Measurements from ENCODE around the gene PPP6R3.
"Not testable (repeated sequence)": the region's sequence is repeated elsewhere in the genome, so short reads cannot be mapped to it uniquely, and the experiment has no call there.

The PPP6R3 gene

GRCh38 chr11:68532727-68533369, 72.3 kb downstream of the PPP6R3 start:
- H3K27ac Mint-ChIP-seq, result no peak overlapping the region
- no peak for ATAC-seq
- no peak overlapping the region for H3K4me3 Mint-ChIP-seq
- H3K4me1 Mint-ChIP-seq, result peaks cover 48% of the 10 kb centered on the region
- no peaks in the 10 kb centered on the region for H3K27me3 Mint-ChIP-seq
- H3K36me3 Mint-ChIP-seq, result peaks cover 30% of the 10 kb centered on the region
- H3K9me3 Mint-ChIP-seq, result no peaks in the 10 kb centered on the region

DNA sequence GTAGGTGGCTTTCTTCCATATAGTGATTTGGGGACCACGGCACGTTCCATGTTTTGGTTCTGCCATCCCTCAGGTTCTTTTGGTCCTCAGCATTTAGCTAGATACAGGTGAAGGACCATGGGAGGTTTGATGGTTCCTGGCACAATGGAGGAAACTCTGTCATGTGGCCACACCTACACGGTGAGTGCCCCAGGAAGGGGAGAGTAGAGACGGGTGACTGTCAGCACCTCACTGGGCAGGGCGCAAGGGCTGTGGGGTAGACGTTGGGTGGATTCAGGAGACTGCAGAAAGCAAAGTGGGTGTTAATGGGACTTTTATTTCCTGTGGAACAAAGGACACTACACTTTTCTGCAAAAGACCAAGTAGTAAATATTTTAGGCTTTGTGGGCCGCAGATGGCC, 73.4 kb downstream of the PPP6R3 start:
- ATAC-seq, result no peak

GRCh38 chr11:68535098-68535497, 74.5 kb downstream of the PPP6R3 start:
- peaks cover 42% of the 10 kb centered on the region for H3K4me1 Mint-ChIP-seq
- H3K9me3 Mint-ChIP-seq, result no peaks in the 10 kb centered on the region
- H3K4me3 Mint-ChIP-seq, result no peak overlapping the region
- H3K36me3 Mint-ChIP-seq, result peaks cover 41% of the 10 kb centered on the region
- H3K27me3 Mint-ChIP-seq, result no peaks in the 10 kb centered on the region
- H3K27ac Mint-ChIP-seq, result peak overlapping the region; percentile 48
- ATAC-seq, result no peak

More for the DNA sequence above, 73.4 kb downstream of the PPP6R3 start:
- peaks cover 38% of the 10 kb centered on the region for H3K4me1 Mint-ChIP-seq
- H3K9me3 Mint-ChIP-seq, result no peaks in the 10 kb centered on the region
- no peak overlapping the region for H3K27ac Mint-ChIP-seq
- peaks cover 39% of the 10 kb centered on the region for H3K36me3 Mint-ChIP-seq
- no peak overlapping the region for H3K4me3 Mint-ChIP-seq
- no peaks in the 10 kb centered on the region for H3K27me3 Mint-ChIP-seq

GRCh38 chr11:68536706-68537105, 76.2 kb downstream of the PPP6R3 start:
- no peaks in the 10 kb centered on the region for H3K9me3 Mint-ChIP-seq
- peaks cover 53% of the 10 kb centered on the region for H3K36me3 Mint-ChIP-seq
- peaks cover 50% of the 10 kb centered on the region for H3K4me1 Mint-ChIP-seq
- H3K4me3 Mint-ChIP-seq, result no peak overlapping the region
- H3K27me3 Mint-ChIP-seq, result no peaks in the 10 kb centered on the region
- ATAC-seq, result no peak
- H3K27ac Mint-ChIP-seq, result peak overlapping the region; percentile 67

GRCh38 chr11:68538025-68538424, 77.5 kb downstream of the PPP6R3 start:
- peaks cover 54% of the 10 kb centered on the region for H3K4me1 Mint-ChIP-seq
- no peak overlapping the region for H3K4me3 Mint-ChIP-seq
- H3K27me3 Mint-ChIP-seq, result no peaks in the 10 kb centered on the region
- no peaks in the 10 kb centered on the region for H3K9me3 Mint-ChIP-seq
- no peak for ATAC-seq
- H3K36me3 Mint-ChIP-seq, result peaks cover 60% of the 10 kb centered on the region
- H3K27ac Mint-ChIP-seq, result no peak overlapping the region

DNA sequence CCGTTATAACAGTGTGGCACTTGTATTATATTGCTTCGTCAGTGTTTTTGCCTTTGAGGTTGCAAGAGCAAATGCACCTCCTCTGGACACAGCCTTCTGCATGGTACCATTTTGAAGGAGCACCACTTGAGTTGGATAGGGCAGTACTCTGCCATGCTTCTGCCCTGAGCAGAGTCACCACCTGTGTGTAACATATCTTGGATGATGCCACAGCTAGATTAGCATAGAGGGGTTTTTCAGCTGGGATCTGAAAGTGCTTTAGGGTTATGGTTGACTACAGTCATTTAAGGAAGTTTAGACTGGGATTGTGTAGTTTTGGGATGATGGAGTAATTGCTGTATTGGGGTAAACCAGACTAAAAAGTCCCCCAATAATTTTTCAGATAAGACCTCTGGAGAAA, 78.8 kb downstream of the PPP6R3 start:
- no peak for ATAC-seq
- Mint-ChIP-seq H3K27me3 (no peaks in the 10 kb centered on the region), H3K36me3 (peaks cover 69% of the 10 kb centered on the region), H3K9me3 (no peaks in the 10 kb centered on the region), H3K4me1 (peaks cover 54% of the 10 kb centered on the region), H3K27ac (peak overlapping the region; percentile 31), H3K4me3 (no peak overlapping the region)

- Mint-ChIP-seq H3K36me3 (peaks cover 67% of the 10 kb centered on the region), H3K4me1 (peaks cover 47% of the 10 kb centered on the region), H3K27ac (peak overlapping the region; percentile 31)
- H3K9me3 Mint-ChIP-seq, ATAC-seq, H3K27me3 Mint-ChIP-seq, H3K4me3 Mint-ChIP-seq: not testable (repeated sequence)
Measured at GRCh38 chr11:68540504-68540903, 80.0 kb downstream of the PPP6R3 start.

DNA sequence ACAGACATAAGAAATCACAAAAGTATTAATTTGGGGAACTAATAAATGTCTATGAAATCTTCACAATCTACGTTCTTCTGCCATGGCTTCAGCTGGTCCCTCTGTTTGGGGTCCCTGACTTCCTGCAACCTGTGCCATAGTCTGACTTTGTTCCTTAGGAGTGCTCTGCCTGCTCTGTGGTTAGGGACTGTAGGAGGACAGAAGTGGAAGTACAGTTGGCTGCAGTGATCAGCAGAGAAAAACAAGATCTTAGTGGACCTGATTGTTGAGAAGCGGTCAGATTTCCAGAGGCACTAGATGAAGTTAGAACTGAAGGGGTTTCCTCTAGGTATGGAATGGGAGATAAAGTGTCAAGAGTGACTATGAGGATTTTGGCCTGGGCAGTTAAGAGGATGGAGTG, 80.6 kb downstream of the PPP6R3 start:
- Mint-ChIP-seq H3K27ac (peak overlapping the region; percentile 13), H3K9me3 (no peaks in the 10 kb centered on the region), H3K27me3 (no peaks in the 10 kb centered on the region), H3K4me1 (peaks cover 43% of the 10 kb centered on the region), H3K4me3 (no peak overlapping the region), H3K36me3 (peaks cover 64% of the 10 kb centered on the region)
- ATAC-seq, result no peak

DNA sequence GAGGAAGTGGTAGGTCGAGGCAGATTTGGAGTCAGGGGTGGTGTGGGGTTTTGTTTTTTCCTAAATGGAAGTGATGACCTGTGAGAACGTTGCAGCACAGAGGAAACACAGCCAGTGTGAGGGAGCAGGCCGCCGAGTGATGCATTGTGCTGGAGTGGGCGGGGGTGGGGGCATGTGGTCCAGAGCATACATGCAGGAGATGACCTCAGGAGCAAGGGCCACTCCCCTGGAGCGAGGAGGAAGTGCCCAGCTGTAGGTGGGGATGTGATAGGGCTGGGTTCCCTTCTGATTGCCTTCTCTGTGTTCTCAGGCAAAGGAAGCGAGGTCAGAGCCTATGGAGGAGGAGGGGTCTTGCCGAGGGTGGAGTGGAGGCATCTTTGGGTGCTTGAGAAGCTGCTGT, 81.4 kb downstream of the PPP6R3 start:
- no peaks in the 10 kb centered on the region for H3K27me3 Mint-ChIP-seq
- ATAC-seq, result no peak
- H3K4me1 Mint-ChIP-seq, result peaks cover 36% of the 10 kb centered on the region
- no peak overlapping the region for H3K4me3 Mint-ChIP-seq
- peak overlapping the region; percentile 13 for H3K27ac Mint-ChIP-seq
- peaks cover 70% of the 10 kb centered on the region for H3K36me3 Mint-ChIP-seq
- H3K9me3 Mint-ChIP-seq, result no peaks in the 10 kb centered on the region

DNA sequence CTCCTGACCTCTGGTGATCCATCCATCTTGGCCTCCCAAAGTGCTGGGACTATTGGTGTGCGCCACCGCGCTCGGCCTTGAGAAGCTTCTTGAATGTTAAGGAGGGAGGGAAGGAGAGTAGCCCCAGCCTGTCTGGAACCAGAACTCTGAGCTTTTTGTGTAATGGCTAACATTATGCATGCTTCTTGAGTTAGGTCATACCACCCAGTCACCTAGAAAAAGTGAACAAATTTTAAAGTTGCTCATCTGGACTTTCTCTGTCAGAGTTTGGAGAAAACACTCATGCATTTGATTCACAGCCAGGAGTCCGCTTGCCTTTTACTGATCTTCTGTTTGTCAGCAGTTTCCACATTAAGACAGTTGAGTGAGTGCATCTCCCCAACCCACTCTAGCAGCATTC, 82.1 kb downstream of the PPP6R3 start:
- H3K36me3 Mint-ChIP-seq, result peaks cover 74% of the 10 kb centered on the region
- no peaks in the 10 kb centered on the region for H3K27me3 Mint-ChIP-seq
- no peaks in the 10 kb centered on the region for H3K9me3 Mint-ChIP-seq
- no peak for ATAC-seq
- H3K4me1 Mint-ChIP-seq, result peaks cover 38% of the 10 kb centered on the region
- H3K27ac Mint-ChIP-seq, result no peak overlapping the region
- no peak overlapping the region for H3K4me3 Mint-ChIP-seq

DNA sequence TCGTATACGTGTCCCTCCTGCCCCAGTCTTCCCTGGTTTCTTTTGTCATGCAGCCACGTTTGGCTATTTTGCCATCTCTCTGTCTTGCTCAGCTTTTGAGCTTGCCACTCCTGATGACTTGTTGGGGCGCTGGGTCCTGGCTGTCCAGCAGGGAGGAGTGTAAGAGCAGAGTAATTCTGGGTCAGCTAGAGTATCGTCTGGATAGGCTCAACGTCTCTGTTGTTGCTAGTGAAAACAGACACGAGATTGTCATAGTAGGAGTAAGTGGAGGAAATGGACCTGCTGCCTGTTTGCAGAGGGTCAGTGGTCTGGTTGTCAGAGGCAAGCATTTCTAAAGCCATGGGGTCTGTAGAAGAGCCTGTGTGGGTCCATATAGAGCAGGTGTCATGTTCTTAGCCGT, 83.0 kb downstream of the PPP6R3 start:
- no peak overlapping the region for H3K27ac Mint-ChIP-seq
- H3K4me3 Mint-ChIP-seq, result no peak overlapping the region
- H3K4me1 Mint-ChIP-seq, result peaks cover 48% of the 10 kb centered on the region
- peaks cover 74% of the 10 kb centered on the region for H3K36me3 Mint-ChIP-seq
- ATAC-seq, result no peak
- no peaks in the 10 kb centered on the region for H3K9me3 Mint-ChIP-seq
- no peaks in the 10 kb centered on the region for H3K27me3 Mint-ChIP-seq

GRCh38 chr11:68545347-68545746, 84.8 kb downstream of the PPP6R3 start:
- Mint-ChIP-seq H3K4me1 (peaks cover 53% of the 10 kb centered on the region), H3K27ac (no peak overlapping the region), H3K4me3 (no peak overlapping the region), H3K9me3 (no peaks in the 10 kb centered on the region), H3K27me3 (no peaks in the 10 kb centered on the region), H3K36me3 (peaks cover 76% of the 10 kb centered on the region)
- ATAC-seq, result no peak

DNA sequence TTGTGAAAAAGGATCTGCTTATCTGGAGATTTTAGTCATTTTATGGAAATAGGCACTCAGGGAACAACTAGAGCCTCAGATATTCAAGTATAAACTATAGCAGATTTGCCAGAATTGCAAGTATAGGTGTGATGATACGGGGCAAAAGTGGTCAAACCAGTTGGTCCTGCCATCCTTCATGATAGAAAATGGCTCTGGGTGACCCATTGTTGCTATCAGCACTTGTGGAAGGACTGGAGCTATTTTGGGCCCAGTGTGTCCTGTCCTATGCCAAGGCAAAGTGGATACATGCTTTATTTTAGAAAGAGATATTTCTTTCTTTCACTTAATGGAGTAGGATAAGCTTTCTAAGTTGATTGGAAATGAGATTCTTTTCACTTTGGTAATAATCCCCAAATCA, 85.2 kb downstream of the PPP6R3 start:
- Mint-ChIP-seq H3K36me3 (peaks cover 76% of the 10 kb centered on the region), H3K4me1 (peaks cover 53% of the 10 kb centered on the region), H3K9me3 (no peaks in the 10 kb centered on the region), H3K27me3 (no peaks in the 10 kb centered on the region), H3K27ac (no peak overlapping the region), H3K4me3 (no peak overlapping the region)
- no peak for ATAC-seq

GRCh38 chr11:68546555-68546954, 86.0 kb downstream of the PPP6R3 start:
- Mint-ChIP-seq H3K9me3 (no peaks in the 10 kb centered on the region), H3K27me3 (no peaks in the 10 kb centered on the region), H3K4me3 (no peak overlapping the region), H3K27ac (no peak overlapping the region), H3K36me3 (peaks cover 76% of the 10 kb centered on the region), H3K4me1 (peaks cover 50% of the 10 kb centered on the region)
- no peak for ATAC-seq

- no peaks in the 10 kb centered on the region for H3K27me3 Mint-ChIP-seq
- H3K9me3 Mint-ChIP-seq, result no peaks in the 10 kb centered on the region
- peaks cover 47% of the 10 kb centered on the region for H3K4me1 Mint-ChIP-seq
- peaks cover 79% of the 10 kb centered on the region for H3K36me3 Mint-ChIP-seq
- ATAC-seq, result no peak
- no peak overlapping the region for H3K4me3 Mint-ChIP-seq
- H3K27ac Mint-ChIP-seq, result peak overlapping the region; percentile 65
Measured at GRCh38 chr11:68549789-68550484, 89.4 kb downstream of the PPP6R3 start.

DNA sequence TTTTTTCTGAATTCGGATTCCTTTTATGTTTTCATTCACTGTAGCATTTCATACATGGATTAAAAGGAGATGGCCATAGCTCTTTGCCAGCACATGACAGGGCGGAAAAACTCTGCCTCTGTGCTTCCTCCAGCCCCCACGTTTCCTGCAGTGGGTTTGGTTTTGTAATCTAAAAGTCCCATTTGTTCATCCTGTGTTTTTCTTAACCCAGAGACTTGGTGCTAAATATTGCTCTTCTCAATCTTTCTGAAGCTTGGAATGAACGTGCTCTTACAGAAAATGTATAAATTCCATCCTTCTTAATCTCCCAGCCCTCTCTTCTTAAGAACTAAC, 89.9 kb downstream of the PPP6R3 start:
- peaks cover 47% of the 10 kb centered on the region for H3K4me1 Mint-ChIP-seq

More for the DNA sequence above, 89.9 kb downstream of the PPP6R3 start:
- H3K27me3 Mint-ChIP-seq, result no peaks in the 10 kb centered on the region
- H3K4me3 Mint-ChIP-seq, result no peak overlapping the region
- H3K36me3 Mint-ChIP-seq, result peaks cover 77% of the 10 kb centered on the region
- H3K27ac Mint-ChIP-seq, result peak overlapping the region; percentile 65
- H3K9me3 Mint-ChIP-seq, result no peaks in the 10 kb centered on the region
- no peak for ATAC-seq
